WTC11 (cell line): ENCODE data around the gene UBALD1. TPM values are rescaled to one million over a fixed set of nuclear protein-coding genes. Genes with fewer than 3 reads are reported as not detected.

Experiments used
- ATAC-seq: fragments of 200-7000 bp; cut with Tn5 transposase; 2 replicates; pipeline ENCODE4 v1.10.0; 2021; ENCODE audit warnings: mild to moderate bottlenecking, moderate library complexity
- CTCF ChIA-PET: fragments of 300-600 bp; sonication (Branson Sonifier 250); formaldehyde crosslinking; loops from one replicate; lab custom pipeline; 2021; ENCODE audit warnings: antibody characterized with exemption; lab: Charles Lee
- POLR2A ChIA-PET: fragments of 350-600 bp; sonication (Branson Sonifier 250); formaldehyde crosslinking; loops from one replicate; lab custom pipeline; 2021; ENCODE audit warnings: antibody characterized with exemption; lab: Charles Lee
- DNase-seq: peaks from one replicate; pipeline ENCODE4 v3.0.0; 2021; ENCODE audit warnings: low spot score
- H3K27ac Mint-ChIP-seq: 2 replicates; pipeline ENCODE4 v1.8.0; 2021; ENCODE audit warnings: mixed read lengths
- H3K27me3 Mint-ChIP-seq: 2 replicates; pipeline ENCODE4 v1.8.0; 2021; ENCODE audit warnings: low read depth, mild to moderate bottlenecking, moderate library complexity, mixed read lengths
- H3K36me3 Mint-ChIP-seq: 2 replicates; pipeline ENCODE4 v1.8.0; 2021; ENCODE audit warnings: mixed read lengths
- H3K4me1 Mint-ChIP-seq: 2 replicates; pipeline ENCODE4 v1.8.0; 2022; ENCODE audit warnings: mixed read lengths
- H3K4me3 Mint-ChIP-seq: 2 replicates; pipeline ENCODE4 v1.8.0; 2021; ENCODE audit warnings: mild to moderate bottlenecking, moderate library complexity, mixed read lengths
- H3K9me3 Mint-ChIP-seq: 2 replicates; pipeline ENCODE4 v1.8.0; 2021; ENCODE audit warnings: mixed read lengths
- CBFB ChIP-seq: sonication (generic); formaldehyde crosslinking; IDR thresholded peaks from 2 replicates; pipeline ENCODE4 v1.8.1; 2022; ENCODE audit warnings: mild to moderate bottlenecking, low read depth, missing genetic modification reagents
- CREB1 ChIP-seq: sonication (generic); formaldehyde crosslinking; IDR thresholded peaks from 2 replicates; pipeline ENCODE4 v1.8.0; 2023; ENCODE audit warnings: mild to moderate bottlenecking, missing genetic modification reagents
- CTCF ChIP-seq: fragments of 200-600 bp; IDR thresholded peaks from 2 replicates; pipeline ENCODE4 v1.8.0; 2022; ENCODE audit warnings: antibody characterized with exemption
- ELF4 ChIP-seq: sonication (generic); formaldehyde crosslinking; IDR thresholded peaks from 2 replicates; pipeline ENCODE4 v1.8.1; 2022; ENCODE audit warnings: low read depth, mild to moderate bottlenecking, moderate library complexity, missing genetic modification reagents
- MYBL2 ChIP-seq: sonication (generic); formaldehyde crosslinking; IDR thresholded peaks from 2 replicates; pipeline ENCODE4 v1.8.1; 2023; ENCODE audit warnings: mild to moderate bottlenecking, moderate library complexity, missing genetic modification reagents
- NFATC4 ChIP-seq: fragments of 250-450 bp; sonication (Bioruptor Pico); IDR thresholded peaks from 2 replicates; pipeline ENCODE4 v1.9.0; 2021; ENCODE audit warnings: mild to moderate bottlenecking
- NFYB ChIP-seq: sonication (generic); formaldehyde crosslinking; conservative IDR thresholded peaks from 2 replicates; pipeline ENCODE4 v1.8.0; 2022; ENCODE audit warnings: low read depth, missing genetic modification reagents
- OVOL2 ChIP-seq: fragments of 250-450 bp; sonication (Bioruptor Pico); IDR thresholded peaks from 2 replicates; pipeline ENCODE4 v1.9.0; 2021; ENCODE audit warnings: mild to moderate bottlenecking, borderline replicate concordance
- RELA ChIP-seq: sonication (generic); formaldehyde crosslinking; IDR thresholded peaks from 2 replicates; pipeline ENCODE4 v1.8.1; 2022; ENCODE audit warnings: missing genetic modification reagents, mild to moderate bottlenecking, borderline replicate concordance
- SMAD4 ChIP-seq: sonication (generic); formaldehyde crosslinking; IDR thresholded peaks from 2 replicates; pipeline ENCODE4 v1.8.0; 2022; ENCODE audit warnings: mild to moderate bottlenecking, missing genetic modification reagents
- SOX15 ChIP-seq: fragments of 250-450 bp; sonication (Bioruptor Pico); IDR thresholded peaks from 2 replicates; pipeline ENCODE4 v1.9.0; 2021; ENCODE audit warnings: mild to moderate bottlenecking
- SP1 ChIP-seq: sonication (generic); formaldehyde crosslinking; conservative IDR thresholded peaks from 2 replicates; pipeline ENCODE4 v1.8.1; 2022; ENCODE audit warnings: missing genetic modification reagents
- TP53 ChIP-seq: sonication (generic); formaldehyde crosslinking; IDR thresholded peaks from 2 replicates; pipeline ENCODE4 v1.8.1; 2023; ENCODE audit warnings: mild to moderate bottlenecking, missing genetic modification reagents
- ZNF121 ChIP-seq: sonication (generic); formaldehyde crosslinking; IDR thresholded peaks from 2 replicates; pipeline ENCODE4 v1.8.0; 2023; ENCODE audit warnings: missing genetic modification reagents
- ZNF232 ChIP-seq: sonication (generic); formaldehyde crosslinking; IDR thresholded peaks from 2 replicates; pipeline ENCODE4 v1.8.0; 2022; ENCODE audit warnings: mild to moderate bottlenecking, missing genetic modification reagents
- ZNF263 ChIP-seq: sonication (generic); formaldehyde crosslinking; IDR thresholded peaks from 2 replicates; pipeline ENCODE4 v1.8.1; 2022; ENCODE audit warnings: low read depth, mild to moderate bottlenecking, moderate library complexity, missing genetic modification reagents
- ZNF416 ChIP-seq: fragments of 250-450 bp; sonication (Bioruptor Pico); IDR thresholded peaks from 2 replicates; pipeline ENCODE4 v1.9.0; 2021; ENCODE audit warnings: mild to moderate bottlenecking, inconsistent platforms
- ZNF423 ChIP-seq: fragments of 250-450 bp; sonication (Bioruptor Pico); IDR thresholded peaks from 2 replicates; pipeline ENCODE4 v2.1.2; 2022; ENCODE audit warnings: mild to moderate bottlenecking, moderate library complexity
- ZNF671 ChIP-seq: fragments of 250-450 bp; sonication (Bioruptor Pico); IDR thresholded peaks from 2 replicates; pipeline ENCODE4 v1.8.0; 2021; ENCODE audit warnings: mild to moderate bottlenecking
- total RNA-seq: library from RNA; stranded (reverse); gene quantifications from 3 replicates; pipeline ENCODE4 v1.2.3, GENCODE V29; 2021
- TF ChIP-seq, protein P1 (sequence below): sonication (generic); formaldehyde crosslinking; IDR thresholded peaks from 2 replicates; pipeline ENCODE4 v1.8.1; 2022; ENCODE audit warnings: mild to moderate bottlenecking, moderate library complexity, missing genetic modification reagents
- TF ChIP-seq, protein P2 (sequence below): sonication (generic); formaldehyde crosslinking; IDR thresholded peaks from 2 replicates; pipeline ENCODE4 v1.8.0; 2022; ENCODE audit warnings: mild to moderate bottlenecking, missing genetic modification reagents
- TF ChIP-seq, protein P3 (sequence below): sonication (generic); formaldehyde crosslinking; IDR thresholded peaks from 2 replicates; pipeline ENCODE4 v1.8.0; 2023; ENCODE audit warnings: missing genetic modification reagents
- TF ChIP-seq, protein P4 (sequence below): fragments of 250-450 bp; sonication (Bioruptor Pico); IDR thresholded peaks from 2 replicates; pipeline ENCODE4 v2.1.2; 2022; ENCODE audit warnings: mild to moderate bottlenecking, moderate library complexity
- TF ChIP-seq, protein P5 (sequence below): sonication (generic); formaldehyde crosslinking; IDR thresholded peaks from 2 replicates; pipeline ENCODE4 v1.8.0; 2022; ENCODE audit warnings: missing genetic modification reagents
- TF ChIP-seq, protein P6 (sequence below): sonication (generic); formaldehyde crosslinking; IDR thresholded peaks from 2 replicates; pipeline ENCODE4 v1.8.1; 2023; ENCODE audit warnings: mild to moderate bottlenecking, missing genetic modification reagents

Gene UBALD1
- total RNA-seq, 1 experiment from 2014 or later, result 56.8 TPM

GRCh38 chr16:4631444-4631843, 16.8 kb upstream of the UBALD1 start:
- 0 out of 2 replicates have a peak, but pooled peaks cover 6% of the 10 kb centered on the region for H3K9me3 Mint-ChIP-seq
- H3K36me3 Mint-ChIP-seq, result peaks cover 18% of the 10 kb centered on the region
- ATAC-seq (no peak), DNase-seq (no peak)
- CTCF ChIA-PET, result interaction anchor here (1.4 kb wide), 1 partner anchor 19 kb away, joined by 9 read pairs; no protein-coding TSS in a partner anchor
- no peak overlapping the region for H3K4me3 Mint-ChIP-seq
- peaks cover 7% of the 10 kb centered on the region for H3K4me1 Mint-ChIP-seq
- TF ChIP-seq CTCF (no peak), ZNF423 (CRISPR knock-in tag) (no peak), NFYB (CRISPR knock-in tag) (no peak), ZNF232 (CRISPR knock-in tag) (no peak), RELA (CRISPR knock-in tag) (no peak), SMAD4 (CRISPR knock-in tag) (no peak), ZNF416 (no peak), OVOL2 (CRISPR knock-in tag) (no peak), NFATC4 (CRISPR knock-in tag) (no peak), CBFB (CRISPR knock-in tag) (no peak), MYBL2 (no peak), TP53 (CRISPR knock-in tag) (no peak)
- TF ChIP-seq, protein P1, sequence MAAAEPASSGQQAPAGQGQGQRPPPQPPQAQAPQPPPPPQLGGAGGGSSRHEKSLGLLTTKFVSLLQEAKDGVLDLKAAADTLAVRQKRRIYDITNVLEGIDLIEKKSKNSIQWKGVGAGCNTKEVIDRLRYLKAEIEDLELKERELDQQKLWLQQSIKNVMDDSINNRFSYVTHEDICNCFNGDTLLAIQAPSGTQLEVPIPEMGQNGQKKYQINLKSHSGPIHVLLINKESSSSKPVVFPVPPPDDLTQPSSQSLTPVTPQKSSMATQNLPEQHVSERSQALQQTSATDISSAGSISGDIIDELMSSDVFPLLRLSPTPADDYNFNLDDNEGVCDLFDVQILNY (CRISPR knock-in tag), result no peak
- TF ChIP-seq, protein P2, sequence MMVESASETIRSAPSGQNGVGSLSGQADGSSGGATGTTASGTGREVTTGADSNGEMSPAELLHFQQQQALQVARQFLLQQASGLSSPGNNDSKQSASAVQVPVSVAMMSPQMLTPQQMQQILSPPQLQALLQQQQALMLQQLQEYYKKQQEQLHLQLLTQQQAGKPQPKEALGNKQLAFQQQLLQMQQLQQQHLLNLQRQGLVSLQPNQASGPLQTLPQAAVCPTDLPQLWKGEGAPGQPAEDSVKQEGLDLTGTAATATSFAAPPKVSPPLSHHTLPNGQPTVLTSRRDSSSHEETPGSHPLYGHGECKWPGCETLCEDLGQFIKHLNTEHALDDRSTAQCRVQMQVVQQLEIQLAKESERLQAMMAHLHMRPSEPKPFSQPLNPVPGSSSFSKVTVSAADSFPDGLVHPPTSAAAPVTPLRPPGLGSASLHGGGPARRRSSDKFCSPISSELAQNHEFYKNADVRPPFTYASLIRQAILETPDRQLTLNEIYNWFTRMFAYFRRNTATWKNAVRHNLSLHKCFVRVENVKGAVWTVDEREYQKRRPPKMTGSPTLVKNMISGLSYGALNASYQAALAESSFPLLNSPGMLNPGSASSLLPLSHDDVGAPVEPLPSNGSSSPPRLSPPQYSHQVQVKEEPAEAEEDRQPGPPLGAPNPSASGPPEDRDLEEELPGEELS (CRISPR knock-in tag), result no peak
- TF ChIP-seq, protein P3, sequence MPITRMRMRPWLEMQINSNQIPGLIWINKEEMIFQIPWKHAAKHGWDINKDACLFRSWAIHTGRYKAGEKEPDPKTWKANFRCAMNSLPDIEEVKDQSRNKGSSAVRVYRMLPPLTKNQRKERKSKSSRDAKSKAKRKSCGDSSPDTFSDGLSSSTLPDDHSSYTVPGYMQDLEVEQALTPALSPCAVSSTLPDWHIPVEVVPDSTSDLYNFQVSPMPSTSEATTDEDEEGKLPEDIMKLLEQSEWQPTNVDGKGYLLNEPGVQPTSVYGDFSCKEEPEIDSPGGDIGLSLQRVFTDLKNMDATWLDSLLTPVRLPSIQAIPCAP (CRISPR knock-in tag), result no peak
- POLR2A ChIA-PET, result no interaction called here
- no peak overlapping the region for H3K27ac Mint-ChIP-seq
- no peaks in the 10 kb centered on the region for H3K27me3 Mint-ChIP-seq

DNA sequence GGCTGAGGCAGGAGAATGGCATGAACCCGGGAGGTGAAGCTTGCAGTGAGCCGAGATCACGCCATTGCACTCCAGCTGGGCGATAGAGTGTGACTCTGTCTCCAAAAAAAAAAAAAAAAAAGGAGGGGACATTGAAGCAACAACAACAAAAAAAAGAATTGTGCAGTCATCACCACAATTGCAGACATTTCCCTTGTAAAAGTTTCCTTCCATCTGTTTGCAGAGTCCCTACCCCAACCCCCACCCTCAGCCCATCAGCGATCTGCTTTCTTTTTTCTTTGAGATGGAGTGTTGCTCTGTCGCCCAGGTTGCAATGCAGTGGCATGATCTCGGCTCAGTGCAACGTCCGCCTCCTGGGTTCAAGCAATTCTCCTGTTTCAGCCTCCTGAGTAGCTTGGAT, 13.6 kb upstream of the UBALD1 start:
- ChIA-PET POLR2A (no interaction called here), CTCF (interaction anchor here (1.0 to 1.9 kb wide), 2 partner anchors 22 to 55 kb away, joined by 4 read pairs; no protein-coding TSS in a partner anchor)
- Mint-ChIP-seq H3K27me3 (no peaks in the 10 kb centered on the region), H3K4me3 (no peak overlapping the region), H3K27ac (no peak overlapping the region), H3K9me3 (0 out of 2 replicates have a peak, but pooled peaks cover 6% of the 10 kb centered on the region), H3K36me3 (peaks cover 21% of the 10 kb centered on the region), H3K4me1 (peaks cover 17% of the 10 kb centered on the region)
- DNase-seq (no peak), ATAC-seq (no peak)
- TF ChIP-seq CREB1 (CRISPR knock-in tag), result no peak
- no peak for TF ChIP-seq ZNF121 (CRISPR knock-in tag)
- TF ChIP-seq, protein P4, sequence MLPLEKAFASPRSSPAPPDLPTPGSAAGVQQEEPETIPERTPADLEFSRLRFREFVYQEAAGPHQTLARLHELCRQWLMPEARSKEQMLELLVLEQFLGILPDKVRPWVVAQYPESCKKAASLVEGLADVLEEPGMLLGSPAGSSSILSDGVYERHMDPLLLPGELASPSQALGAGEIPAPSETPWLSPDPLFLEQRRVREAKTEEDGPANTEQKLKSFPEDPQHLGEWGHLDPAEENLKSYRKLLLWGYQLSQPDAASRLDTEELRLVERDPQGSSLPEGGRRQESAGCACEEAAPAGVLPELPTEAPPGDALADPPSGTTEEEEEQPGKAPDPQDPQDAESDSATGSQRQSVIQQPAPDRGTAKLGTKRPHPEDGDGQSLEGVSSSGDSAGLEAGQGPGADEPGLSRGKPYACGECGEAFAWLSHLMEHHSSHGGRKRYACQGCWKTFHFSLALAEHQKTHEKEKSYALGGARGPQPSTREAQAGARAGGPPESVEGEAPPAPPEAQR, result no peak
- TF ChIP-seq, protein P5, sequence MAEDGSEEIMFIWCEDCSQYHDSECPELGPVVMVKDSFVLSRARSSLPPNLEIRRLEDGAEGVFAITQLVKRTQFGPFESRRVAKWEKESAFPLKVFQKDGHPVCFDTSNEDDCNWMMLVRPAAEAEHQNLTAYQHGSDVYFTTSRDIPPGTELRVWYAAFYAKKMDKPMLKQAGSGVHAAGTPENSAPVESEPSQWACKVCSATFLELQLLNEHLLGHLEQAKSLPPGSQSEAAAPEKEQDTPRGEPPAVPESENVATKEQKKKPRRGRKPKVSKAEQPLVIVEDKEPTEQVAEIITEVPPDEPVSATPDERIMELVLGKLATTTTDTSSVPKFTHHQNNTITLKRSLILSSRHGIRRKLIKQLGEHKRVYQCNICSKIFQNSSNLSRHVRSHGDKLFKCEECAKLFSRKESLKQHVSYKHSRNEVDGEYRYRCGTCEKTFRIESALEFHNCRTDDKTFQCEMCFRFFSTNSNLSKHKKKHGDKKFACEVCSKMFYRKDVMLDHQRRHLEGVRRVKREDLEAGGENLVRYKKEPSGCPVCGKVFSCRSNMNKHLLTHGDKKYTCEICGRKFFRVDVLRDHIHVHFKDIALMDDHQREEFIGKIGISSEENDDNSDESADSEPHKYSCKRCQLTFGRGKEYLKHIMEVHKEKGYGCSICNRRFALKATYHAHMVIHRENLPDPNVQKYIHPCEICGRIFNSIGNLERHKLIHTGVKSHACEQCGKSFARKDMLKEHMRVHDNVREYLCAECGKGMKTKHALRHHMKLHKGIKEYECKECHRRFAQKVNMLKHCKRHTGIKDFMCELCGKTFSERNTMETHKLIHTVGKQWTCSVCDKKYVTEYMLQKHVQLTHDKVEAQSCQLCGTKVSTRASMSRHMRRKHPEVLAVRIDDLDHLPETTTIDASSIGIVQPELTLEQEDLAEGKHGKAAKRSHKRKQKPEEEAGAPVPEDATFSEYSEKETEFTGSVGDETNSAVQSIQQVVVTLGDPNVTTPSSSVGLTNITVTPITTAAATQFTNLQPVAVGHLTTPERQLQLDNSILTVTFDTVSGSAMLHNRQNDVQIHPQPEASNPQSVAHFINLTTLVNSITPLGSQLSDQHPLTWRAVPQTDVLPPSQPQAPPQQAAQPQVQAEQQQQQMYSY (CRISPR knock-in tag), result no peak
- no peak for TF ChIP-seq ZNF671
- no peak for TF ChIP-seq SOX15 (CRISPR knock-in tag)
- TF ChIP-seq SP1, result no peak
- TF ChIP-seq ELF4 (CRISPR knock-in tag), result no peak
- no peak for TF ChIP-seq ZNF263 (CRISPR knock-in tag)
- TF ChIP-seq, protein P6, sequence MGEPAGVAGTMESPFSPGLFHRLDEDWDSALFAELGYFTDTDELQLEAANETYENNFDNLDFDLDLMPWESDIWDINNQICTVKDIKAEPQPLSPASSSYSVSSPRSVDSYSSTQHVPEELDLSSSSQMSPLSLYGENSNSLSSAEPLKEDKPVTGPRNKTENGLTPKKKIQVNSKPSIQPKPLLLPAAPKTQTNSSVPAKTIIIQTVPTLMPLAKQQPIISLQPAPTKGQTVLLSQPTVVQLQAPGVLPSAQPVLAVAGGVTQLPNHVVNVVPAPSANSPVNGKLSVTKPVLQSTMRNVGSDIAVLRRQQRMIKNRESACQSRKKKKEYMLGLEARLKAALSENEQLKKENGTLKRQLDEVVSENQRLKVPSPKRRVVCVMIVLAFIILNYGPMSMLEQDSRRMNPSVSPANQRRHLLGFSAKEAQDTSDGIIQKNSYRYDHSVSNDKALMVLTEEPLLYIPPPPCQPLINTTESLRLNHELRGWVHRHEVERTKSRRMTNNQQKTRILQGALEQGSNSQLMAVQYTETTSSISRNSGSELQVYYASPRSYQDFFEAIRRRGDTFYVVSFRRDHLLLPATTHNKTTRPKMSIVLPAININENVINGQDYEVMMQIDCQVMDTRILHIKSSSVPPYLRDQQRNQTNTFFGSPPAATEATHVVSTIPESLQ (CRISPR knock-in tag), result no peak
